ENCODE data around the gene FMNL2. TPM values are rescaled to one million over a fixed set of nuclear protein-coding genes. Genes with fewer than 3 reads are reported as not detected.

Gene FMNL2
- total RNA-seq, 1 experiment from 2014 or later: 43.1 TPM

DNA sequence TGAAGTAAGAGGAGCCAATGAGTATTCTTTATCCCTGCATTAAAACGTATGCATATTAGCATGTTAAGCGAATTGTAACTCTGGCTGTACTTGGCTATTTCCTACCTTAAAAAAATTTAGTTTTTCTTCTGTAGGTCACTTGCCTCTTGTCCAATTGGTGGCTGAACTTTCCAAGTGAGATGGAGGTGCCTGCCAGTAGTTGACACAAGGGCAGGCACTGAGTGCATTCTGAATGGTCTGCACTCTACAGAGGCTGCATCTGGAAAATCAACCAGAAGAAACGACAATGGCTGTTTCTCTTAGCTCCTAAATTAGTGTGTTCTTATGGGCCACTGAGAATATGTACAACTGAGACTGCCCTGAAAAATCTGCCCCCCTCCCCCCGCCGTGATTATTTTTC, 221.5 kb downstream of the FMNL2 start:
- Histone ChIP-seq H3K9me3 (ENCODE audit: low read depth, low read length, poor library complexity, severe bottlenecking) (no peaks in the 10 kb centered on the region), H3K4me1 (ENCODE audit: insufficient read depth, low read length, poor library complexity, severe bottlenecking) (peaks cover 21% of the 10 kb centered on the region), H3K4me3 (ENCODE audit: low read depth, low read length, poor library complexity, severe bottlenecking) (no peak overlapping the region), H3K27ac (ENCODE audit: low read depth, low read length, poor library complexity, severe bottlenecking) (no peak overlapping the region), H3K36me3 (ENCODE audit: insufficient read depth, low read length, poor library complexity, severe bottlenecking) (no peaks in the 10 kb centered on the region), H3K27me3 (replicated peaks; ENCODE audit: insufficient read depth, low read depth, low read length, poor library complexity) (no peaks in the 10 kb centered on the region)
- TF ChIP-seq, protein P1, sequence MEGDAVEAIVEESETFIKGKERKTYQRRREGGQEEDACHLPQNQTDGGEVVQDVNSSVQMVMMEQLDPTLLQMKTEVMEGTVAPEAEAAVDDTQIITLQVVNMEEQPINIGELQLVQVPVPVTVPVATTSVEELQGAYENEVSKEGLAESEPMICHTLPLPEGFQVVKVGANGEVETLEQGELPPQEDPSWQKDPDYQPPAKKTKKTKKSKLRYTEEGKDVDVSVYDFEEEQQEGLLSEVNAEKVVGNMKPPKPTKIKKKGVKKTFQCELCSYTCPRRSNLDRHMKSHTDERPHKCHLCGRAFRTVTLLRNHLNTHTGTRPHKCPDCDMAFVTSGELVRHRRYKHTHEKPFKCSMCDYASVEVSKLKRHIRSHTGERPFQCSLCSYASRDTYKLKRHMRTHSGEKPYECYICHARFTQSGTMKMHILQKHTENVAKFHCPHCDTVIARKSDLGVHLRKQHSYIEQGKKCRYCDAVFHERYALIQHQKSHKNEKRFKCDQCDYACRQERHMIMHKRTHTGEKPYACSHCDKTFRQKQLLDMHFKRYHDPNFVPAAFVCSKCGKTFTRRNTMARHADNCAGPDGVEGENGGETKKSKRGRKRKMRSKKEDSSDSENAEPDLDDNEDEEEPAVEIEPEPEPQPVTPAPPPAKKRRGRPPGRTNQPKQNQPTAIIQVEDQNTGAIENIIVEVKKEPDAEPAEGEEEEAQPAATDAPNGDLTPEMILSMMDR (conservative IDR thresholded peaks at IDR 0.05; ENCODE audit: low read depth, low read length): no peak
- TF ChIP-seq EZH2 (IDR thresholded peaks at IDR 0.05; ENCODE audit: borderline replicate concordance, low read depth, low read length, poor library complexity, severe bottlenecking): no peak
- POLR2A ChIA-PET (ENCODE audit: low non-redundant PET): no interaction called here
- CTCF ChIA-PET: no interaction called here
- no TSS peak for BruUV-seq (replicated peaks)
- no peak for DNase-seq (ENCODE audit: low spot score)
- intact Hi-C loops (cut with micrococcal nuclease; ENCODE audit: unreplicated experiment): loop anchor here (5.0 kb wide), 2 partner anchors 219 to 364 kb away; partner anchors contain the start of gene FMNL2

DNA sequence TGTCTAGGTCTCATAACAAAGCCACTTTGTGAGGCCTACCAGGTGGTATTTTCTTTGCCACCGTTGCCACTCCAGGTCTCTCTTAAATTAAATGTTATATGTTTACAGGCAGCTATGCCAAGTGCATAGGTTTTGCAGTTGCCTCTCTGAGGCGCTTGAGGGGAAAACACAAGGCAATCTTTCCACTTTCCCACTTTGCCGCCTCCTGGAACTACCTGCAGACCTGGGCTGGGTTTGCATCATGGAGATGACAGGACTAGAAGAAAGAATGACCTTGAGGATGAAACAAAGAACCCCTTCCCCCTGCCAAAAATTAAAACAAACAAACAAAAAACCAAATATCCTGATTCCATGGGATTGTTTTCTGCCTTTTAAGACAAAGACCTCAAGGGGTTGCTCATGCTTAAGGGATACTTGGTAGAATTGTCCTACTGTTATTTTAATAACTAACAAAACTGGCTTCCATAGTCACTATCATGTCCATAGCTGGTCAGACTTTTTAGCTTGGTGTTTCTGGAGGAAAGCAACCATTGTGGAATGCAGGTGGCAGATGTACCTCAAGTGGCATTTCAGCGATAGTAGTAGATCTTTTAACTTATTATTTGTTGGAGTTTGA, 222.4 kb downstream of the FMNL2 start:
- Histone ChIP-seq H3K4me3 (ENCODE audit: low read depth, low read length, poor library complexity, severe bottlenecking) (no peak overlapping the region), H3K27ac (ENCODE audit: low read depth, low read length, poor library complexity, severe bottlenecking) (no peak overlapping the region), H3K4me1 (ENCODE audit: insufficient read depth, low read length, poor library complexity, severe bottlenecking) (peaks cover 21% of the 10 kb centered on the region), H3K9me3 (ENCODE audit: low read depth, low read length, poor library complexity, severe bottlenecking) (no peaks in the 10 kb centered on the region), H3K27me3 (replicated peaks; ENCODE audit: insufficient read depth, low read depth, low read length, poor library complexity) (no peaks in the 10 kb centered on the region), H3K36me3 (ENCODE audit: insufficient read depth, low read length, poor library complexity, severe bottlenecking) (no peaks in the 10 kb centered on the region)
- no peak for TF ChIP-seq EZH2 (IDR thresholded peaks at IDR 0.05; ENCODE audit: borderline replicate concordance, low read depth, low read length, poor library complexity, severe bottlenecking)
- TF ChIP-seq, protein P1 (conservative IDR thresholded peaks at IDR 0.05; ENCODE audit: low read depth, low read length): no peak
- ChIA-PET POLR2A (ENCODE audit: low non-redundant PET) (interaction anchor here (0.6 kb wide), 1 partner anchor 28 kb away, joined by 10 read pairs; no protein-coding TSS in a partner anchor), CTCF (interaction anchor here (0.6 kb wide), 1 partner anchor 58 kb away, joined by 3 read pairs; no protein-coding TSS in a partner anchor)
- BruUV-seq (replicated peaks): no TSS peak
- DNase-seq (ENCODE audit: low spot score): no peak
- intact Hi-C loops (cut with micrococcal nuclease; ENCODE audit: unreplicated experiment): loop anchor here (5.0 kb wide), 2 partner anchors 220 to 365 kb away; partner anchors contain the start of gene FMNL2

DNA sequence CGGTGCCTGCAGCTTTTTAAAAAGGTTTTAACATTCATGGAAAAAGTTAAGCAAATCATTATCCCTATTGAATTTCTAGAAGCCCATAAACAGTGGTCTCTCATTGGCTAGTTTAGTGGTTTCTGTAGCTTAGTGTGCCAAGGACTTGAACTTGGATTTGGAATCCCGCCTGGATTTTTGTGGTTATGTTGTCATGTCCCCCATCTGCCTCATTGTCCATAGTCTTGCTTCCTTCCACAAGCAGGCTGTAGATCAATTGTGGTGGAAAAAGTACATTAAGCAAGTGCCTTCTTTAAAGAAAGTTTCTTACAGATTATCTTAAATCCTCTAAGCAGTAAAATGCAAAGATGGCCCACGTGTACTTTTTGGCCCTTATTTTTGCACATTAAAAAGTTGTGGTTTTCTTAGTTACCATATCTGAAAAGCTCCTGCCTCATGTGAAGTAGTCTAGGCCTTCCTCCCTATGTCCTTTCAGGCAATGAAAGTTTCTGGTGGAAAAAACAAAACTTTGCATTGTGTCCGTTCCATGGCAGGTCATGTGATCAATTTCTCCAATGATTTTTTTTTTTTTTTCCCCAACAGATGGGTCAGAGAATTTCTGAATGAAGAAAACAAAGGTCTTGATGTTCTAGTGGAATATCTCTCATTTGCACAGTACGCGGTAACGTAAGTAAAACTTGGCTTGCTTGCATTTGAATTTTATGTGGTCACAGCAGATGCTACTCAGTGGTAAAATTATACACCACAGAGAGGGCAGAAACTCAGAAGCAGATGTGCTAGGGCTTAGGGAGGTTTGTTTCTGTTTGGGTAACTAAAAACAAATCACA, 223.4 kb downstream of the FMNL2 start:
- no TSS peak for BruUV-seq (replicated peaks)
- H3K4me1 ChIP-seq (ENCODE audit: insufficient read depth, low read length, poor library complexity, severe bottlenecking): peaks cover 21% of the 10 kb centered on the region
- CTCF ChIA-PET: interaction anchor here (0.6 kb wide), 1 partner anchor 57 kb away, joined by 3 read pairs; no protein-coding TSS in a partner anchor
- intact Hi-C loops (cut with micrococcal nuclease; ENCODE audit: unreplicated experiment): loop anchor here (5.0 kb wide), 2 partner anchors 221 to 366 kb away; partner anchors contain the start of gene FMNL2
- no peak for DNase-seq (ENCODE audit: low spot score)
- no peaks in the 10 kb centered on the region for H3K36me3 ChIP-seq (ENCODE audit: insufficient read depth, low read length, poor library complexity, severe bottlenecking)
- no peak for TF ChIP-seq EZH2 (IDR thresholded peaks at IDR 0.05; ENCODE audit: borderline replicate concordance, low read depth, low read length, poor library complexity, severe bottlenecking)
- TF ChIP-seq, protein P1 (conservative IDR thresholded peaks at IDR 0.05; ENCODE audit: low read depth, low read length): no peak
- H3K27me3 ChIP-seq (replicated peaks; ENCODE audit: insufficient read depth, low read depth, low read length, poor library complexity): no peaks in the 10 kb centered on the region
- H3K27ac ChIP-seq (ENCODE audit: low read depth, low read length, poor library complexity, severe bottlenecking): peak overlapping the region; percentile 20
- H3K4me3 ChIP-seq (ENCODE audit: low read depth, low read length, poor library complexity, severe bottlenecking): no peak overlapping the region
- POLR2A ChIA-PET (ENCODE audit: low non-redundant PET): interaction anchor here (0.6 kb wide), 1 partner anchor 27 kb away, joined by 10 read pairs; no protein-coding TSS in a partner anchor
- H3K9me3 ChIP-seq (ENCODE audit: low read depth, low read length, poor library complexity, severe bottlenecking): no peaks in the 10 kb centered on the region

Measured in A673 (cell line).